ENCODE measurements around the gene LDLRAD4.

LDLRAD4 gene

DNA sequence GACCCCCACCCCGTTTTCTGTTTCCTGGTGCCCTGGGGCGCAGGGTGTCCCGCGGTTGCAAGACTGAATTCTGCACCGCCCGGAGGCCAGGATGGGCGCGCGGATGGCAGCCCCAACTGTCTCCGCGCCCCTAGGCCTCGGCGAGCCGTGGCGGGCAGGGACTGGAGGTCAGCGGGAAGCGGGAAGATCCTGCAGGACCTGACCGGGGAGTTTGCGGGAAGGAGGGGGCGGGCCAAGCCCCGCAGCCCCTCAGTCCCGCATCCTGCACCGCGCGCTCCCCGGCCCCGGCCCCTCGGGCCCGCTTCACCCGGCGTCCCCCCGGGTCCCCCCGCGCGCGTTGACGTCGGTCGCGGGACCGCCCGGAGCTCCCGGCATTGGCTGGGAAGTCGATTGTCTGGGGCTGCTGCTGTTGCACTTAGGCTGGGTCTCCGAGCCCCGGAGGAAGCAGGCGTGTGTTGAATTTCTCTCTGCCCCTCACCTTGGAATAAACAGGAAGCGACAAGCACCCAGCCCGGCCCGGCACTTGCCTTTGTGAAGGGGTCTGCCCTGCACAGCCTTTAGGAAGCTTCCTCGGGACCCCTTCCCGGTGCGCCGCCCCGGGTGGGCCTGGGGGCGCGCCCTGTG lies at the start of gene LDLRAD4:
LDLRAD4 (plus strand) TSS at position 393 of the 624 bp plus-strand sequence.
- Histone ChIP-seq H3K27ac (ENCODE audit: low read length) (no peak within 1 kb of the TSS), H3K36me3 (ENCODE audit: control insufficient read depth, insufficient read depth, low read length) (no peaks in the 10 kb centered on the region; the same call in 1 of the 2 replicates), H3K27me3 (ENCODE audit: control insufficient read depth, insufficient read depth, low read length) (peaks cover 12% of the 10 kb centered on the region), H3K4me3 (ENCODE audit: low read length) (peak within 1 kb of the TSS; percentile 61; the same call in 1 of the 2 replicates), H3K9me3 (ENCODE audit: control insufficient read depth, insufficient read depth, low read length) (no peaks in the 10 kb centered on the region), H3K4me1 (ENCODE audit: control insufficient read depth, insufficient read depth, low read length) (peaks cover 6% of the 10 kb centered on the region)
- DNase-seq (ENCODE audit: low read depth, low spot score) = no peak
- WGBS (ENCODE audit: insufficient coverage, insufficient read length) = no CpG with 5 or more reads among the region's 57 CpGs

- Histone ChIP-seq H3K27me3 (ENCODE audit: control insufficient read depth, insufficient read depth, low read length) (no peaks in the 10 kb centered on the region), H3K27ac (ENCODE audit: low read length) (no peak overlapping the region), H3K4me1 (ENCODE audit: control insufficient read depth, insufficient read depth, low read length) (no peaks in the 10 kb centered on the region), H3K9me3 (ENCODE audit: control insufficient read depth, insufficient read depth, low read length) (no peaks in the 10 kb centered on the region), H3K4me3 (ENCODE audit: low read length) (no peak overlapping the region), H3K36me3 (ENCODE audit: control insufficient read depth, insufficient read depth, low read length) (no peaks in the 10 kb centered on the region)
- DNase-seq (ENCODE audit: low read depth, low spot score) = no peak
- no CpG with 5 or more reads among the region's 14 CpGs for WGBS (ENCODE audit: insufficient coverage, insufficient read length)
Observed at GRCh38 chr18:13173578-13174145, 44.9 kb upstream of the LDLRAD4 start.

GRCh38 chr18:13175266-13175665 lies 43.3 kb upstream of the LDLRAD4 start:
- no peak for DNase-seq (ENCODE audit: low read depth, low spot score)
- H3K27ac ChIP-seq (ENCODE audit: low read length) = no peak overlapping the region
- H3K9me3 ChIP-seq (ENCODE audit: control insufficient read depth, insufficient read depth, low read length) = no peaks in the 10 kb centered on the region
- H3K27me3 ChIP-seq (ENCODE audit: control insufficient read depth, insufficient read depth, low read length) = no peaks in the 10 kb centered on the region
- H3K36me3 ChIP-seq (ENCODE audit: control insufficient read depth, insufficient read depth, low read length) = no peaks in the 10 kb centered on the region
- H3K4me3 ChIP-seq (ENCODE audit: low read length) = no peak overlapping the region
- no CpG with 5 or more reads among the region's 8 CpGs for WGBS (ENCODE audit: insufficient coverage, insufficient read length)
- H3K4me1 ChIP-seq (ENCODE audit: control insufficient read depth, insufficient read depth, low read length) = no peaks in the 10 kb centered on the region

GRCh38 chr18:13175754-13176210 lies 42.8 kb upstream of the LDLRAD4 start:
- no peak overlapping the region for H3K4me3 ChIP-seq (ENCODE audit: low read length)
- no peak overlapping the region for H3K27ac ChIP-seq (ENCODE audit: low read length)
- H3K36me3 ChIP-seq (ENCODE audit: control insufficient read depth, insufficient read depth, low read length) = no peaks in the 10 kb centered on the region
- H3K27me3 ChIP-seq (ENCODE audit: control insufficient read depth, insufficient read depth, low read length) = no peaks in the 10 kb centered on the region
- no peak for DNase-seq (ENCODE audit: low read depth, low spot score)
- no peaks in the 10 kb centered on the region for H3K9me3 ChIP-seq (ENCODE audit: control insufficient read depth, insufficient read depth, low read length)
- WGBS (ENCODE audit: insufficient coverage, insufficient read length) = no CpG with 5 or more reads among the region's 6 CpGs
- H3K4me1 ChIP-seq (ENCODE audit: control insufficient read depth, insufficient read depth, low read length) = no peaks in the 10 kb centered on the region

DNA sequence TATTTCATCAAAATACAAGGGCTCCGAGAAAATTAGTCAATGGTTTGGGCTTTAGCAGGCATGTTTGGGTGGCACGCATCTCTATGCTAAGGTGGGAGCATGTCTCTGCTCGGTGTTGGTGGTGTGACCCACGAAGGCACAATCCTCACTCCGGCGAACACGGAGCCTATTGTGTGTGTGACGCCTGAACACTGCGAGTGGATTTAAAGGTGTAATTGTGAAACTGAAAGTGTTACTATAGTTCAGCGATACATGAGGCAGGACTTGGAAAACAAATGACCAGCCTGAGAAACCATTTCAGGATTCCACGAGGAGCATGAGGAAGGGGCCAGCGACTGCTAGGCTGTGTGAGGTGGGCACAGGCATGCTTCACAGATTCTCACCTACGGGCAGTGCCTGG lies 41.7 kb upstream of the LDLRAD4 start:
- no peak for DNase-seq (ENCODE audit: low read depth, low spot score)
- Histone ChIP-seq H3K4me3 (ENCODE audit: low read length) (no peak overlapping the region), H3K9me3 (ENCODE audit: control insufficient read depth, insufficient read depth, low read length) (no peaks in the 10 kb centered on the region), H3K4me1 (ENCODE audit: control insufficient read depth, insufficient read depth, low read length) (no peaks in the 10 kb centered on the region), H3K36me3 (ENCODE audit: control insufficient read depth, insufficient read depth, low read length) (no peaks in the 10 kb centered on the region), H3K27ac (ENCODE audit: low read length) (no peak overlapping the region), H3K27me3 (ENCODE audit: control insufficient read depth, insufficient read depth, low read length) (no peaks in the 10 kb centered on the region)
- WGBS (ENCODE audit: insufficient coverage, insufficient read length) = no CpG with 5 or more reads among the region's 13 CpGs

DNA sequence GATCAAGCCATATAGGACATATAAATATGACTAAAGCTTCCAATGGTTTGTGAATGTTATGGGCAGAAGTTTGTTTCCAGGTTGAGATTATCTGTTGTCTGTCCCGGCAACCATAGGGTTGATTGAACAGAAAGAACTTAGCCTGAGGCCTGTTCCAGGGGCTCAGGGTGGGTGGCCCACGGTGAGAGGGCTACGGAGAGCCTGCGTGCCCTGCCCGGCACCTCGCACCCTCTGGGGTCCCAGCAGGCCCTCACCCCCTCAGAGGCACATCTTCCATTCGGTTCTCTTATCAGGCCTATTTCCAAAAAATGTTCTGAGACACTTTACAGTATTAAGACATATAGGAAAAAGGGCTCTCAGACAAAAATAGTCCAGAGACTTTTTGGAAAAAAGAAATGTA lies 40.4 kb upstream of the LDLRAD4 start:
- Histone ChIP-seq H3K27ac (ENCODE audit: low read length) (no peak overlapping the region), H3K9me3 (ENCODE audit: control insufficient read depth, insufficient read depth, low read length) (no peaks in the 10 kb centered on the region), H3K36me3 (ENCODE audit: control insufficient read depth, insufficient read depth, low read length) (no peaks in the 10 kb centered on the region), H3K4me1 (ENCODE audit: control insufficient read depth, insufficient read depth, low read length) (no peaks in the 10 kb centered on the region), H3K4me3 (ENCODE audit: low read length) (no peak overlapping the region), H3K27me3 (ENCODE audit: control insufficient read depth, insufficient read depth, low read length) (no peaks in the 10 kb centered on the region)
- no peak for DNase-seq (ENCODE audit: low read depth, low spot score)
- no CpG with 5 or more reads among the region's 7 CpGs for WGBS (ENCODE audit: insufficient coverage, insufficient read length)

- Histone ChIP-seq H3K4me1 (ENCODE audit: control insufficient read depth, insufficient read depth, low read length) (no peaks in the 10 kb centered on the region), H3K27ac (ENCODE audit: low read length) (no peak overlapping the region), H3K27me3 (ENCODE audit: control insufficient read depth, insufficient read depth, low read length) (no peaks in the 10 kb centered on the region), H3K36me3 (ENCODE audit: control insufficient read depth, insufficient read depth, low read length) (no peaks in the 10 kb centered on the region), H3K4me3 (ENCODE audit: low read length) (no peak overlapping the region), H3K9me3 (ENCODE audit: control insufficient read depth, insufficient read depth, low read length) (no peaks in the 10 kb centered on the region)
- no CpG with 5 or more reads among the region's 4 CpGs for WGBS (ENCODE audit: insufficient coverage, insufficient read length)
- no peak for DNase-seq (ENCODE audit: low read depth, low spot score)
Observed at GRCh38 chr18:13178976-13179375, 39.6 kb upstream of the LDLRAD4 start.

GRCh38 chr18:13179566-13180113 lies 38.9 kb upstream of the LDLRAD4 start:
- no peaks in the 10 kb centered on the region for H3K9me3 ChIP-seq (ENCODE audit: control insufficient read depth, insufficient read depth, low read length)
- DNase-seq (ENCODE audit: low read depth, low spot score) = no peak
- no peaks in the 10 kb centered on the region for H3K27me3 ChIP-seq (ENCODE audit: control insufficient read depth, insufficient read depth, low read length)
- H3K4me1 ChIP-seq (ENCODE audit: control insufficient read depth, insufficient read depth, low read length) = no peaks in the 10 kb centered on the region
- H3K27ac ChIP-seq (ENCODE audit: low read length) = no peak overlapping the region
- no CpG with 5 or more reads among the region's 9 CpGs for WGBS (ENCODE audit: insufficient coverage, insufficient read length)
- H3K4me3 ChIP-seq (ENCODE audit: low read length) = no peak overlapping the region
- no peaks in the 10 kb centered on the region for H3K36me3 ChIP-seq (ENCODE audit: control insufficient read depth, insufficient read depth, low read length)

DNA sequence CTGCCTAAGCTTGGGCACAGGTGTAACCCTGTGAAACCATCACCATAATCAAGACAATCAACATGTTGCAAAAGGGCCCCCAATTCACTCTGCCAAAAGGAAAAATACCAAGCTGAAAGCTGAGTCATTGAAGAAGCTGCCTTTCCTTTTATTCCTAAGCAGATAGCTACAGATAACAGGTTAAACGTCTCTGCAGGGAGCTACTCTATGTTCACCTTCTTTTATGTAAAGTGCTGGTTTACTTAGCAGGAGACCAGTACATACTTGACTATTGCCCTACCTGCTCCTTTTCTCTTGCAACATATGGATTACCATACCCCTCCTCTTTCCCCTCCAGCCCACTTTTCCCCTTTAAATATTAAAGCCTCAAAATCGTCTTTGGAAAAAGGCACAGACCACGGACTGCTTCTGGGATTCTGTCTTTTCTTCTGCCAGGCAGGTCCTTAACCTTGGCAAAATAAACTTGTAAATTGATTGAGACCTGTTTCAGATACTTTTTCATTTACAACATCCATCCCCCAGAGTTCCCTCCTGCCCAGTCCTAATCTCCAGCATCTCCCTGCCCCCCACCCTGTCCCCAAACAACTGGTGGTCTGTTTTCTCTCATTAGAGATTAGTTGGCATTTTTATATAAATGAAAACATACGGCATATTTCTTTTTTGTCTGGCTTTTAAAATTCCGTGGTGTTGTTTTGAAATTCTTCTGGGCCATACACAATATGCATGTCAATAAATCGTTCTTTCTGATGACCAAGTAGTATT lies 37.8 kb upstream of the LDLRAD4 start:
- no peak for DNase-seq (ENCODE audit: low read depth, low spot score)
- no CpG with 5 or more reads among the region's 6 CpGs for WGBS (ENCODE audit: insufficient coverage, insufficient read length)
- no peak overlapping the region for H3K4me3 ChIP-seq (ENCODE audit: low read length)
- no peaks in the 10 kb centered on the region for H3K9me3 ChIP-seq (ENCODE audit: control insufficient read depth, insufficient read depth, low read length)
- no peaks in the 10 kb centered on the region for H3K4me1 ChIP-seq (ENCODE audit: control insufficient read depth, insufficient read depth, low read length)
- no peaks in the 10 kb centered on the region for H3K36me3 ChIP-seq (ENCODE audit: control insufficient read depth, insufficient read depth, low read length)
- H3K27me3 ChIP-seq (ENCODE audit: control insufficient read depth, insufficient read depth, low read length) = no peaks in the 10 kb centered on the region
- H3K27ac ChIP-seq (ENCODE audit: low read length) = no peak overlapping the region

DNA sequence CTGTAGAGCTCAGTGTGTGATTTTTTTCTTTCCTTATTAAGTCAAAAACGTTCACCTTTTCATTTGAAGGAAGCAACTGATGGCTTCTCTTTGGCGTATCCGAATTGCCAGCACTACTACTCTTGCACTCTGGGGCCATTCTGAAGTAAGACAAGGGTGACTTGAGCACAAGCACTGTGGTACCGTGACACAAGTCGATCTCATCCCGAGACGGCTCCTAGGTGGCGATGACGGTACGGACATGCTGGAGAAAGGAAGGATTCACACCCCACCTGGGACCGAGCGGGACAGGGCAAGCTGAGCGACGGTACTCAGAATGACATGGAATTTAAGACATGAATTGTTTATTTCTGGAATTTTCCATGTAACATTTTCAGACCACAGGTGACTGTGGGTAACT lies 36.8 kb upstream of the LDLRAD4 start:
- H3K27ac ChIP-seq (ENCODE audit: low read length) = no peak overlapping the region
- no peak for DNase-seq (ENCODE audit: low read depth, low spot score)
- H3K36me3 ChIP-seq (ENCODE audit: control insufficient read depth, insufficient read depth, low read length) = no peaks in the 10 kb centered on the region
- no peaks in the 10 kb centered on the region for H3K27me3 ChIP-seq (ENCODE audit: control insufficient read depth, insufficient read depth, low read length)
- H3K4me3 ChIP-seq (ENCODE audit: low read length) = no peak overlapping the region
- H3K9me3 ChIP-seq (ENCODE audit: control insufficient read depth, insufficient read depth, low read length) = no peaks in the 10 kb centered on the region
- H3K4me1 ChIP-seq (ENCODE audit: control insufficient read depth, insufficient read depth, low read length) = no peaks in the 10 kb centered on the region
- WGBS (ENCODE audit: insufficient coverage, insufficient read length) = no CpG with 5 or more reads among the region's 14 CpGs
